Lower lobe of right lung (tissue), 2 donors: ENCODE data around the gene SLC30A2. TPM values are rescaled to one million over a fixed set of nuclear protein-coding genes. Genes with fewer than 3 reads are reported as not detected.

ENCODE experiments used
- ATAC-seq, 2 donors: fragments of 200-7000 bp; cut with Tn5 transposase; one replicate each; pipeline ENCODE4 v1.9.1; 2020 to 2022; ENCODE audit warnings: mild to moderate bottlenecking in 2 of 2, moderate library complexity in 2 of 2
- DNase-seq: peaks from one replicate; pipeline ENCODE4 v3.0.0-alpha.2; 2020
- H3K27ac ChIP-seq: fragments of 200-600 bp; one replicate; pipeline ENCODE4 v1.8.0; 2022
- H3K27me3 ChIP-seq: fragments of 200-600 bp; one replicate; pipeline ENCODE4 v1.8.0; 2022; ENCODE audit warnings: low read depth
- H3K36me3 ChIP-seq: fragments of 200-600 bp; one replicate; pipeline ENCODE4 v1.8.0; 2022; ENCODE audit warnings: mild to moderate bottlenecking
- H3K4me1 ChIP-seq: fragments of 200-600 bp; one replicate; pipeline ENCODE4 v1.8.0; 2022
- H3K4me3 ChIP-seq: fragments of 200-600 bp; one replicate; pipeline ENCODE4 v1.8.0; 2022; ENCODE audit warnings: mild to moderate bottlenecking
- H3K9me3 ChIP-seq: fragments of 200-600 bp; one replicate; pipeline ENCODE4 v1.8.0; 2022
- CTCF ChIP-seq: fragments of 200-600 bp; IDR thresholded peaks from one replicate; pipeline ENCODE4 v1.8.0; 2022; ENCODE audit warnings: antibody characterized with exemption, mild to moderate bottlenecking
- intact Hi-C: fragments of 100-400 bp; cut with DNase I; formaldehyde crosslinking; loops from one replicate; pipeline ENCODE4 v1.11.0; 2022
- total RNA-seq: library from RNA; stranded (reverse); fragmentation: NEBNext Ultra II Directional; extraction: Animal tissue kit (Norgen Biotek cat#: 25700); gene quantifications from one replicate; pipeline ENCODE4 v1.2.1, GENCODE V29; 2021
- donor health status: DM: no; HTN: yes; CAD: no; lungs with severe emphysema.

SLC30A2 gene
- total RNA-seq, 1 donor from 2014 or later, result not detected

- intact Hi-C loops, result no loop called here
- DNase-seq (no peak), ATAC-seq (no peak)
- Histone ChIP-seq H3K4me1 (peaks cover 34% of the 10 kb centered on the region), H3K9me3 (no peaks in the 10 kb centered on the region), H3K27me3 (no peaks in the 10 kb centered on the region), H3K4me3 (no peak overlapping the region), H3K36me3 (peaks cover 21% of the 10 kb centered on the region), H3K27ac (peak overlapping the region; percentile 24)
- TF ChIP-seq CTCF, result no peak
These were observed 53.8 kb downstream of the SLC30A2 start for GRCh38 chr1:25991937-25992688.

GRCh38 chr1:25990702-25991395 is 55.1 kb downstream of the SLC30A2 start:
- Histone ChIP-seq H3K36me3 (peaks cover 33% of the 10 kb centered on the region), H3K9me3 (no peaks in the 10 kb centered on the region), H3K27me3 (no peaks in the 10 kb centered on the region), H3K27ac (peak overlapping the region; percentile 46), H3K4me3 (peak overlapping the region; percentile 37), H3K4me1 (peaks cover 23% of the 10 kb centered on the region)
- ATAC-seq (peak; percentile 51 to 57), DNase-seq (no peak)
- no peak for TF ChIP-seq CTCF
- intact Hi-C loops, result no loop called here

GRCh38 chr1:25990251-25990650 is 55.7 kb downstream of the SLC30A2 start:
- no peak for DNase-seq
- Histone ChIP-seq H3K4me3 (peak overlapping the region; percentile 37), H3K9me3 (no peaks in the 10 kb centered on the region), H3K27me3 (no peaks in the 10 kb centered on the region), H3K27ac (peak overlapping the region; percentile 46), H3K36me3 (peaks cover 39% of the 10 kb centered on the region), H3K4me1 (peaks cover 23% of the 10 kb centered on the region)
- no peak for TF ChIP-seq CTCF
- ATAC-seq, result no peak
- intact Hi-C loops, result no loop called here

- peak overlapping the region; percentile 46 for H3K27ac ChIP-seq
- peak; percentile 41 to 50 for ATAC-seq
These were observed 56.3 kb downstream of the SLC30A2 start for GRCh38 chr1:25989440-25990234.

More at GRCh38 chr1:25989440-25990234, 56.3 kb downstream of the SLC30A2 start:
- Histone ChIP-seq H3K4me3 (peak overlapping the region; percentile 37), H3K27me3 (no peaks in the 10 kb centered on the region), H3K36me3 (peaks cover 42% of the 10 kb centered on the region), H3K4me1 (peaks cover 23% of the 10 kb centered on the region), H3K9me3 (no peaks in the 10 kb centered on the region)
- intact Hi-C loops, result no loop called here
- TF ChIP-seq CTCF, result no peak
- DNase-seq, result no peak
